Fibroblast of mammary gland (primary cell): Measurements from ENCODE around the gene CNOT1.

Source experiments
- DNase-seq: peaks from one replicate; pipeline ENCODE4 v3.0.0-alpha.2; 2010; ENCODE audit warnings: low read depth
- H3K4me3 ChIP-seq: 2 replicates; pipeline ENCODE4 v1.5.1; 2011; ENCODE audit warnings: low read depth, mild to moderate bottlenecking, low read length, moderate library complexity; ENCODE audit not compliant: control insufficient read depth
- CTCF ChIP-seq: conservative IDR thresholded peaks from 2 replicates; pipeline ENCODE4 v1.5.1; 2011; ENCODE audit warnings: low read depth, low read length, inconsistent platforms; ENCODE audit not compliant: control insufficient read depth, insufficient read depth

Gene CNOT1

GRCh38 chr16:58533751-58534470 is 95.7 kb downstream of the CNOT1 start:
- no peak for TF ChIP-seq CTCF
- DNase-seq, result peak; percentile 32
- no peak overlapping the region for H3K4me3 ChIP-seq

GRCh38 chr16:58532414-58532813 is 97.2 kb downstream of the CNOT1 start:
- no peak for TF ChIP-seq CTCF
- no peak for DNase-seq
- no peak overlapping the region for H3K4me3 ChIP-seq

- no peak overlapping the region for H3K4me3 ChIP-seq
- no peak for TF ChIP-seq CTCF
Observed at GRCh38 chr16:58530179-58530578, 99.4 kb downstream of the CNOT1 start.

GRCh38 chr16:58519707-58520106 is 109.9 kb downstream of the CNOT1 start:
- DNase-seq, result no peak
- no peak for TF ChIP-seq CTCF

More at GRCh38 chr16:58530179-58530578, 99.4 kb downstream of the CNOT1 start:
- peak; percentile 25 for DNase-seq

GRCh38 chr16:58518980-58519368 is 110.7 kb downstream of the CNOT1 start:
- TF ChIP-seq CTCF, result no peak
- no peak overlapping the region for H3K4me3 ChIP-seq
- no peak for DNase-seq

More at GRCh38 chr16:58519707-58520106, 109.9 kb downstream of the CNOT1 start:
- no peak overlapping the region for H3K4me3 ChIP-seq

GRCh38 chr16:58518083-58518979 is 111.3 kb downstream of the CNOT1 start:
- TF ChIP-seq CTCF, result no peak
- H3K4me3 ChIP-seq, result no peak overlapping the region
- DNase-seq, result no peak
